GM23338 (cell line): Measurements from ENCODE around the gene FMR1. TPM values are rescaled to one million over a fixed set of nuclear protein-coding genes. Genes with fewer than 3 reads are reported as not detected.

ENCODE experiments used
- ATAC-seq: fragments of 200-7000 bp; cut with Tn5 transposase; 3 replicates; pipeline ENCODE4 v1.9.1; 2020
- DNase-seq: peaks from one replicate; pipeline ENCODE4 v3.0.0-alpha.2; 2015; ENCODE audit warnings: low spot score
- H2AFZ ChIP-seq: fragments of 200-600 bp; sonication (generic); 2 replicates; pipeline ENCODE4 v1.8.0; 2016; ENCODE audit warnings: antibody characterized with exemption, mild to moderate bottlenecking, moderate library complexity
- H3F3A ChIP-seq: fragments of 200-600 bp; sonication (generic); replicated peaks from 2 replicates; pipeline ENCODE4 v1.8.0; 2017; ENCODE audit warnings: antibody characterized with exemption, mixed run types, low read depth
- H3K27ac ChIP-seq: fragments of 200-600 bp; sonication (generic); 2 replicates; pipeline ENCODE4 v1.6.1; 2016; ENCODE audit warnings: low read depth
- H3K27me3 ChIP-seq: fragments of 200-600 bp; sonication (generic); 2 replicates; pipeline ENCODE4 v1.8.0; 2016; ENCODE audit warnings: mild to moderate bottlenecking, mixed run types, moderate library complexity; ENCODE audit not compliant: insufficient read depth
- H3K36me3 ChIP-seq: fragments of 200-600 bp; sonication (generic); 2 replicates; pipeline ENCODE4 v1.8.0; 2016; ENCODE audit warnings: mild to moderate bottlenecking; ENCODE audit not compliant: insufficient read depth
- H3K4me1 ChIP-seq: fragments of 200-600 bp; sonication (generic); 2 replicates; pipeline ENCODE4 v1.8.0; 2016; ENCODE audit warnings: mild to moderate bottlenecking, moderate library complexity; ENCODE audit not compliant: insufficient read depth
- H3K4me2 ChIP-seq: fragments of 200-600 bp; sonication (generic); 2 replicates; pipeline ENCODE4 v1.7.1; 2017; ENCODE audit warnings: mixed run types
- H3K4me3 ChIP-seq: fragments of 200-600 bp; sonication (generic); 2 replicates; pipeline ENCODE4 v1.6.1; 2016; ENCODE audit warnings: mixed run types
- H3K79me2 ChIP-seq: fragments of 200-600 bp; sonication (generic); replicated peaks from 2 replicates; pipeline ENCODE4 v1.8.0; 2017; ENCODE audit warnings: mild to moderate bottlenecking; ENCODE audit not compliant: insufficient read depth
- H3K9me2 ChIP-seq: fragments of 200-600 bp; sonication (generic); 2 replicates; pipeline ENCODE4 v1.8.0; 2017; ENCODE audit not compliant: insufficient read depth
- H4K20me1 ChIP-seq: fragments of 200-600 bp; sonication (generic); replicated peaks from 2 replicates; pipeline ENCODE4 v1.8.0; 2017; ENCODE audit warnings: mild to moderate bottlenecking; ENCODE audit not compliant: insufficient read depth
- H3K27ac Mint-ChIP-seq: 2 replicates; pipeline ENCODE4 v1.8.0; 2020; ENCODE audit warnings: inconsistent platforms, mild to moderate bottlenecking, moderate library complexity, mixed read lengths
- H3K27me3 Mint-ChIP-seq: 3 replicates; pipeline ENCODE4 v1.8.0; 2022; ENCODE audit warnings: low read depth, mild to moderate bottlenecking, moderate library complexity, mixed read lengths, inconsistent platforms; ENCODE audit not compliant: insufficient read depth, poor library complexity
- H3K36me3 Mint-ChIP-seq: 3 replicates; pipeline ENCODE4 v1.8.0; 2021; ENCODE audit warnings: low read depth, mild to moderate bottlenecking, inconsistent platforms, moderate library complexity, mixed read lengths
- H3K4me1 Mint-ChIP-seq: 3 replicates; pipeline ENCODE4 v1.8.0; 2020; ENCODE audit warnings: mild to moderate bottlenecking, inconsistent platforms, mixed read lengths
- H3K4me3 Mint-ChIP-seq: 3 replicates; pipeline ENCODE4 v1.8.0; 2021; ENCODE audit warnings: moderate library complexity, mild to moderate bottlenecking, inconsistent platforms, mixed read lengths
- H3K9me3 Mint-ChIP-seq: 3 replicates; pipeline ENCODE4 v1.8.0; 2020; ENCODE audit warnings: moderate library complexity, mild to moderate bottlenecking, inconsistent platforms, mixed read lengths
- CREB1 ChIP-seq: fragments of 250-450 bp; sonication (Bioruptor Pico); IDR thresholded peaks from 2 replicates; pipeline ENCODE4 v1.5.0; 2020; ENCODE audit warnings: low read depth, mild to moderate bottlenecking, moderate library complexity
- CTCF ChIP-seq, 2 experiments: fragments of 200-600 bp in 1 of 2; sonication (generic) in 1 of 2; conservative IDR thresholded peaks; 2 replicates each; pipeline versions ENCODE4 v1.5.1 to v1.6.1; 2016 to 2017; ENCODE audit warnings: antibody characterized with exemption in 2 of 2, low read depth in 2 of 2, mild to moderate bottlenecking in 2 of 2, moderate library complexity in 1 of 2
- ETS1 ChIP-seq: IDR thresholded peaks from 2 replicates; pipeline ENCODE4 v1.6.1; 2016; ENCODE audit warnings: antibody characterized with exemption
- EZH2 ChIP-seq: fragments of 200-600 bp; sonication (generic); IDR thresholded peaks from one replicate; pipeline ENCODE4 v1.8.0; 2017; ENCODE audit warnings: antibody characterized with exemption, mild to moderate bottlenecking, low read depth; ENCODE audit not compliant: unreplicated experiment
- EZH2phosphoT487 ChIP-seq: fragments of 200-600 bp; sonication (generic); IDR thresholded peaks from one replicate; pipeline ENCODE4 v1.8.1; 2018; ENCODE audit warnings: antibody characterized with exemption; ENCODE audit not compliant: unreplicated experiment
- JUNB ChIP-seq: IDR thresholded peaks from one replicate; pipeline ENCODE4 v1.6.1; 2016; ENCODE audit warnings: antibody characterized with exemption; ENCODE audit not compliant: unreplicated experiment
- NANOG ChIP-seq: IDR thresholded peaks from 2 replicates; pipeline ENCODE4 v1.6.1; 2016; ENCODE audit warnings: antibody characterized with exemption, borderline replicate concordance
- POLR2AphosphoS5 ChIP-seq: IDR thresholded peaks from 2 replicates; pipeline ENCODE4 v1.6.1; 2016; ENCODE audit warnings: antibody characterized with exemption, low read depth
- REST ChIP-seq: IDR thresholded peaks from one replicate; pipeline ENCODE4 v1.6.1; 2018; ENCODE audit warnings: antibody characterized with exemption; ENCODE audit not compliant: unreplicated experiment
- STAT1 ChIP-seq: IDR thresholded peaks from one replicate; pipeline ENCODE4 v1.6.1; 2016; ENCODE audit warnings: antibody characterized with exemption; ENCODE audit not compliant: unreplicated experiment
- ZNF114 ChIP-seq: fragments of 250-450 bp; sonication (Bioruptor Pico); IDR thresholded peaks from 2 replicates; pipeline ENCODE4 v1.5.0; 2020; ENCODE audit warnings: mild to moderate bottlenecking, moderate library complexity
- ZNF331 ChIP-seq: fragments of 250-450 bp; sonication (Bioruptor Pico); IDR thresholded peaks from 2 replicates; pipeline ENCODE4 v1.5.0; 2020; ENCODE audit warnings: low read depth, mild to moderate bottlenecking, moderate library complexity
- ZNF462 ChIP-seq: fragments of 250-450 bp; sonication (Bioruptor Pico); IDR thresholded peaks from 2 replicates; pipeline ENCODE4 v1.5.0; 2020; ENCODE audit warnings: mild to moderate bottlenecking, moderate library complexity
- polyA plus RNA-seq: library from polyadenylated mRNA; unstranded; fragments of >200 nt; fragmentation: Nextera tagmentation; extraction: Ambion mirVana; gene quantifications from 2 replicates; pipeline ENCODE4 v1.2.1, GENCODE V29; 2016
- total RNA-seq: library from RNA; depleted of rRNA; stranded (reverse); fragments of >200 nt; shearing (Covaris generic); gene quantifications from 2 replicates; pipeline ENCODE4 v1.2.3, GENCODE V29; 2014

FMR1 gene
- total and polyA plus RNA-seq, 2 experiments from 2014 or later = 17.1 to 44.3 TPM

GRCh38 chrX:147902270-147902669 lies 9.4 kb upstream of the FMR1 start:
- no peak for ATAC-seq
- peaks cover 1% of the 10 kb centered on the region for H3K27me3 Mint-ChIP-seq
- peak overlapping the region; percentile 70; the same call in 1 of the 2 replicates for H3K27ac Mint-ChIP-seq
- no peak overlapping the region for H3K4me3 ChIP-seq
- H3K4me1 Mint-ChIP-seq = peaks cover 8% of the 10 kb centered on the region; the same call in 2 of the 3 replicates
- H3K36me3 ChIP-seq = no peaks in the 10 kb centered on the region
- H3K9me3 Mint-ChIP-seq = no peaks in the 10 kb centered on the region
- H3K36me3 Mint-ChIP-seq = no peaks in the 10 kb centered on the region
- peaks cover 6% of the 10 kb centered on the region for H3K4me1 ChIP-seq
- no peak overlapping the region for H3K4me3 Mint-ChIP-seq
- no peaks in the 10 kb centered on the region; the same call in 1 of the 2 replicates for H3K9me2 ChIP-seq
- no peak overlapping the region for H2AFZ ChIP-seq
- H3K27ac ChIP-seq = no peak overlapping the region
- DNase-seq = no peak
- H3K27me3 ChIP-seq = no peaks in the 10 kb centered on the region
- no peaks in the 10 kb centered on the region for H4K20me1 ChIP-seq
- TF ChIP-seq ZNF331 (CRISPR knock-in tag) (no peak), EZH2 (no peak), NANOG (no peak), CTCF (conservative IDR thresholded peaks at IDR 0.05; ENCODE audit: low read depth in 2 of 2) (no peak), ZNF462 (CRISPR knock-in tag) (no peak), STAT1 (no peak), REST (no peak), CREB1 (CRISPR knock-in tag) (no peak), EZH2phosphoT487 (no peak), POLR2AphosphoS5 (no peak), ZNF114 (no peak), JUNB (no peak), ETS1 (no peak)
- H3F3A ChIP-seq = no peaks in the 10 kb centered on the region
- no peaks in the 10 kb centered on the region for H3K79me2 ChIP-seq
- no peak overlapping the region for H3K4me2 ChIP-seq
